Mesodermal cell (in vitro differentiated cells): ENCODE data around the gene NLGN1.

Experiments used
- H3K27ac ChIP-seq: 2 replicates; pipeline ENCODE4 v1.7.0; 2013; ENCODE audit warnings: mild to moderate bottlenecking, low read depth, low read length, moderate library complexity; ENCODE audit not compliant: severe bottlenecking
- H3K36me3 ChIP-seq: 2 replicates; pipeline ENCODE4 v1.7.1; 2013; ENCODE audit warnings: mild to moderate bottlenecking, low read length, moderate library complexity; ENCODE audit not compliant: control insufficient read depth, insufficient read depth
- H3K4me1 ChIP-seq: one replicate; pipeline ENCODE4 v1.7.1; 2013; ENCODE audit warnings: mild to moderate bottlenecking, low read length; ENCODE audit not compliant: insufficient read depth, control insufficient read depth, poor library complexity, severe bottlenecking
- H3K4me3 ChIP-seq: 2 replicates; pipeline ENCODE4 v1.7.0; 2013; ENCODE audit warnings: low read length, control low read depth, mild to moderate bottlenecking; ENCODE audit not compliant: insufficient read depth, poor library complexity, severe bottlenecking; ENCODE audit errors: extremely low read depth
- H3K9me3 ChIP-seq: 2 replicates; pipeline ENCODE4 v1.7.1; 2013; ENCODE audit warnings: mild to moderate bottlenecking, low read length, moderate library complexity; ENCODE audit not compliant: control insufficient read depth
- WGBS, 2 experiments: methylation state at CpG; one replicate each; pipeline ENCODE4 v1.1.5; 2013; ENCODE audit warnings: missing lambda C conversion rate in 2 of 2; ENCODE audit not compliant: insufficient coverage in 2 of 2; 5-methylcytosine and 5-hydroxymethylcytosine counted together

Gene NLGN1

DNA sequence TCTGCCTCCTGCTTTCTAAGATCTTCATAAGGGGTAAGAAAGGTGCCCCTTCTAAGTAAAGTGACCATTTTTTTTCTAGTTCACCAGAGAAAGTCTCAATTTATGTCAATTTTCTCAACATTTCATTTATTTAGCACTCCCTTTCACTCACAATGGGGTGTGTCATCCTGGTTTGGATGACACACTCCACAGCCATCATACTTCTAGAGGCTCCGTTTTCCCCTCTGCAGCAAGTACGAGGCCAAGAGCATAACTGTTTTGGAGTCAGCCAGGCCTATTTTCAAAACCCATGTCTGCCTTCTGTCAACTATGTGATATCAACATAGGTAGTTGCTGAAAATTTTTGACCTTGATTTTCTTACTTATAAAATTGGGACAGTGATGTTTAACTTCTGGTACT lies 703.2 kb downstream of the NLGN1 start:
- H3K27ac ChIP-seq, result no peak overlapping the region
- no peak overlapping the region for H3K4me3 ChIP-seq
- H3K9me3 ChIP-seq, result no peaks in the 10 kb centered on the region
- H3K36me3 ChIP-seq, result no peaks in the 10 kb centered on the region
- no CpG with 5 or more reads among the region's 2 CpGs for WGBS, 2 experiments
- H3K4me1 ChIP-seq, result no peaks in the 10 kb centered on the region

DNA sequence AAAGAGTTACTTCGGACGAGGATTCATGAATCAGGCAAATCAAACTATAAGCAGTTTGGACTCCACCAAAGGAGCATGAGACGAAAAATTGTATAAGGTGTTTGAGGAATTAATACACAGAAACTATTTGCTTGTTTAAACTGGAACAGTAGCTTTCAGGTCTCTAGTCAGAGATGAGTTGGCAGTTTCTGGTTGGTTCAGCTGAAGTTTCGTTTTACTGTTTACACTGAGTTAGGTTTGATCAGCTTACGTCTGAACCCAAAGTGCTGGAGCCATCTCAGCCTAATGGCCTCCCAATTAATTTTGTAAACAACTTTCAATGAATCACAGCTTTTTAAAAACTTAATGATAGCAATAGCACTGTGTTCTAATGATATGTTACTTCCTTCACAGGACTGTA lies 703.7 kb downstream of the NLGN1 start:
- 79 to 96% methylated on average over 3 to 4 of the region's 5 CpGs for WGBS, 2 experiments
- H3K4me1 ChIP-seq, result no peaks in the 10 kb centered on the region
- H3K27ac ChIP-seq, result no peak overlapping the region
- H3K9me3 ChIP-seq, result no peaks in the 10 kb centered on the region
- H3K36me3 ChIP-seq, result no peaks in the 10 kb centered on the region
- no peak overlapping the region for H3K4me3 ChIP-seq

DNA sequence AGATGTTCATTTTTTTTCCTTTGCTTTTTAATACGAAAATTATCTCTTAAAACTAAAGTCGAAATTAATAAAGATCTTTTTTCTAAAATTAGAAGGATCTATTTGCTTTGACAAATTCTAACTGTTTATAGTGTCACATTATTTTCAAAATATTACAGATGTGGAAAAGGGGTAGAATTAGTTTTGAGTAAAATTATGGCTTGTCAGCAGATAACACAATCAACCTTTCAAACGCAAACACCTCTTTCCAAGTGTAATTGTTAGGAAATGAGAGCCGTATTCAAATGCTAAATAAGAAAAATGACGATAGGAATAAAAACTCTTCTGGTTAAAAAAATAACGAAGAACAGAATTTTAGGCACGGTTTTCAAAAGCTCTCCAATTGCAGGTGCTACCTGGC lies 704.7 kb downstream of the NLGN1 start:
- WGBS, 2 experiments, result 63 to 73% methylated on average over 2 to 4 of the region's 7 CpGs
- H3K9me3 ChIP-seq, result no peaks in the 10 kb centered on the region
- H3K27ac ChIP-seq, result no peak overlapping the region
- no peaks in the 10 kb centered on the region for H3K4me1 ChIP-seq
- H3K36me3 ChIP-seq, result no peaks in the 10 kb centered on the region
- no peak overlapping the region for H3K4me3 ChIP-seq

DNA sequence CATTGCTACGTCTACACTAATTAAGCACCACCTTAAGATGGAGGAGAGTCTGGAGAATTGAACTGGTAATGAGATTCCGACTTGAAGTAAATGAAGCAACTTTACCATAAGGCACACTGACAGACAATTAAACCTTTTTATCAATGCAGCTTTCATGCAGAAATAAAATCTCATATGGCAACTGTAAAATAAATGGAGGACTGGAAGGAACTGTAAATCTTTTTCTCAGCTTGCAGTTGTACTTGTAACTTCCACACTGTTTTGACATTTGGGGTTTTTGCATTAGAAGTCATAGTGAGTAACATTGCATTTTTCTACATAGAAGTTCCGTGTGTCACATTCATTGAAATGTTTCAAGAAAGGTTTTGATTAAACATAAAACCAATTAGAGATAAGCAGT lies 705.3 kb downstream of the NLGN1 start:
- H3K9me3 ChIP-seq, result no peaks in the 10 kb centered on the region

DNA sequence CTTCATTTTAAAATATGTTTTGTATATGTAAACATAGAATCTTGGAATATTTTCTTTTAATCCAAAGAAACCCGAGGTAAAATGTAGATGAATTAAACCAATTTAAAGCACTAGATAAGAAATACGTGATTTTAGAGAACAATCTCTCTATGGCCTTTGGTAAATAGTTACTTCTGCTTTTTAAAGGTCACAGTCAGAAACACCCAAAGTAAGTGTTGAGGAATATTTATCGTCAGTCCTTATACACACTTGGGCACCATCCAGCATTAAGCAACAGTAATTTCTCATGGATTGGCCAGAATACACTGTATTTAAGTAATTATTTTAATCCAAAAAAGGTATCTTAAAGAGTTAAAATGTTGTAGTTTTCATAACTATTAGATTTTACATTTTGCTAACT lies 713.2 kb downstream of the NLGN1 start:
- no peak overlapping the region for H3K27ac ChIP-seq
- WGBS, 2 experiments, result no CpG with 5 or more reads among the region's 3 CpGs
- H3K36me3 ChIP-seq, result no peaks in the 10 kb centered on the region
- no peak overlapping the region for H3K4me3 ChIP-seq
- H3K4me1 ChIP-seq, result no peaks in the 10 kb centered on the region
- H3K9me3 ChIP-seq, result no peaks in the 10 kb centered on the region

More for the DNA sequence above, 705.3 kb downstream of the NLGN1 start:
- WGBS, 2 experiments, result 80% methylated on average over 1 of the region's 3 CpGs; no CpG with 5 or more reads in 1 of the 2 experiments
- Histone ChIP-seq H3K36me3 (no peaks in the 10 kb centered on the region), H3K4me3 (no peak overlapping the region), H3K4me1 (no peaks in the 10 kb centered on the region), H3K27ac (no peak overlapping the region)

DNA sequence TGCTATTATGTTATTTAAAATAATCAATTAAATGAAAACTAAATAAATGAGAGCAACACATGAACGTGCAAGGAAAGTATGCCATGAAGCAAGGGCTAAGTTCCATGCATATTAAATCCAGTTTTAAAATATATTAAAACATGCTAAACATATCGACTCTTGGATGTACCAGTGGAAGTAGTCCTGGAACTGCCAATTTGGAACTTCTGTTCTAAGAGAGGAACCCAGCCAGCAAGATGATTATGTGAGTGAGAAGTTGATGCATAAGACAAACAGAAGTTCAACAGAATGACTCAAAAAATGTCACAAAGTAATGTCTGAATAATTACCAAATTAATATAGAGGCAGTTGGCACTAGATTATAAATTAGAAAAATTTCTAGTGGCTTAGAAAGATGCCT lies 714.2 kb downstream of the NLGN1 start:
- WGBS, 2 experiments, result no CpG with 5 or more reads among the region's 2 CpGs
- H3K36me3 ChIP-seq, result no peaks in the 10 kb centered on the region
- no peak overlapping the region for H3K4me3 ChIP-seq
- H3K27ac ChIP-seq, result no peak overlapping the region
- no peaks in the 10 kb centered on the region for H3K9me3 ChIP-seq
- no peaks in the 10 kb centered on the region for H3K4me1 ChIP-seq

DNA sequence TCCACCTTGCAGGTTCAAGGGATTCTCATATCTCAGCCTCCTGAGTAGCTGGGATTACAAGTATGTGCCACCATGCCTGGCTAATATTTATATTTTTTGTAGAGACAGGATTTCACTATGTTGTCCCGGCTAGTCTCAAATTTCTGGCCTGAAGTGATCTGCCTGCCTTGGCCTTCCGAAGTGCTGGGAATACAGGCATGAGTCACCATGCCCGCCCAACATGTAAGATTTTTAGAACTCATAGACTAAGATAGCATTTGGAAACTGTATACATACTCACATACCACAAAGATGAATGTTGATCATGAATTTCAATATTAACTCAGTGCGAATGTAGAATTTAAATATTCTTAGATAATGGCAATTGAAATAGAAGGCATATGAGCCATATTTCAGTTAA lies 718.9 kb downstream of the NLGN1 start:
- no peak overlapping the region for H3K27ac ChIP-seq
- WGBS, 2 experiments, result 71 to 100% methylated on average over 1 of the region's 4 CpGs
- no peaks in the 10 kb centered on the region for H3K4me1 ChIP-seq
- H3K36me3 ChIP-seq, result no peaks in the 10 kb centered on the region
- no peak overlapping the region for H3K4me3 ChIP-seq
- no peaks in the 10 kb centered on the region for H3K9me3 ChIP-seq

DNA sequence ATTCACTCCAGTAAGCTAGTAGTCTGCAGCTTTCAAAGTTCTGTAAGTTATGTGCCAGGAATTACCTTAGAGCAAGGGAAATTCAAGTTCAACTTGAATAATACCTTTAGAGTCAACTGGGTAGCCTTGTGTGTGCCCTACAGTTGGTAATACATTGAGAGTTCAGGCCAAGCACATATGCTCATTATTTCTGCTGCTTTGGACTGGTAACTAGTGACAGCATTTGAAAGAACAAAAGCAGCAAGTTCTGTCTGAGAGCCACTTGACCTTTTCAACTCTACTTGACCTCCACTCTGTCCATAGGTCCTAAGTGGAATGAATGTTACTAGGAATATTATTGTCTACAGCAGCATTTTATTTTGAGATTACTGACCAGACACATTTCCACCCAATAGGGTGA lies 723.5 kb downstream of the NLGN1 start:
- H3K9me3 ChIP-seq, result no peaks in the 10 kb centered on the region
- no peaks in the 10 kb centered on the region for H3K36me3 ChIP-seq
- H3K4me1 ChIP-seq, result no peaks in the 10 kb centered on the region
- H3K4me3 ChIP-seq, result no peak overlapping the region
- no peak overlapping the region for H3K27ac ChIP-seq

DNA sequence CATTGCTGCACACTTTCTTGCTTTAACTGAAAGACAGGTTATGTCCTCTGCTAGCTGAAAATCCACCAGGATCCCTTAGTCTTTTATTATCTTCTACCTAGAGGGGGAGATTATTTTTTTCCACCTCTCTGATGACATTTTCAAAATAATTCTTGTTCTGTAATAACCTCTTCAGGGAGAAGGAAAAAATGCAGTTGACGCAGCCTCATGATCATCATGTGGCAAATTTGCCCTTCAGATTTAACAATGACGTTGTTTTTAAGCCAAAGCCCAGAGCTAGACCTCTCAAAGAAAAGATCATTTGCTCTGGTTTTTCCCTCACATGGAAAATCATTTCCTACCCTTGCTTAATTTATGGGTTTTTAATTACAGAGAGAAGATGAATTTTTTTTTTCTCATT lies 724.9 kb downstream of the NLGN1 start:
- Histone ChIP-seq H3K27ac (no peak overlapping the region), H3K9me3 (no peaks in the 10 kb centered on the region), H3K36me3 (no peaks in the 10 kb centered on the region), H3K4me1 (no peaks in the 10 kb centered on the region), H3K4me3 (no peak overlapping the region)
- 80% methylated on average over 1 of the region's 2 CpGs; no CpG with 5 or more reads in 1 of the 2 experiments for WGBS, 2 experiments

DNA sequence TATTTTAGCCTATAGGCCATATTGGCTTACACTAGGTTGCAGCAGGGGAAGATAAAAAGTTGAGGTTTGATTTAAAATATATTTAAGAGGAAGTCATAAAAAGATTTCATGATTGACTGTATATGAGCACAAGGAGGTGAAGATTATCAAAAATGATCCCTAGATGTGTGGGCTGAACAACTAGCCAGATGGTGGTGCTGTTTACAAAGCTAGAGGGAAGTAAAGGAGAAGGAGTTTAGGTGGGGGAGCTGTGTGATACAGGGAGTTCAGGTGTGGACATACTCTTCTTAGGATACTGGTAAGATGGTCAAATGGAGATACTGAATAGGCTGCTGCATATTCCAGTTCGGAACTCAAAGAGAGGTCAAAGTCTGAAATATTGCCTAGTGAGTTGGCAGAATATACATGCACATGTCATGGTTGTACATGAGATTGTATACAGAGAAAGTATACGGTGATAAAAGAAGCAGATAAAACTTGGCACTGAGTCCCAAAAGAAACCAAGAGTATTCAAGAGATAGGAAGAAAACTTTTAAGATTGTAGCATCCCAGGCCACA lies 727.8 kb downstream of the NLGN1 start:
- no peak overlapping the region for H3K4me3 ChIP-seq
- 82 to 93% methylated on average over 2 of the region's 2 CpGs for WGBS, 2 experiments
- no peak overlapping the region for H3K27ac ChIP-seq
- H3K36me3 ChIP-seq, result no peaks in the 10 kb centered on the region
- H3K9me3 ChIP-seq, result no peaks in the 10 kb centered on the region
- no peaks in the 10 kb centered on the region for H3K4me1 ChIP-seq

DNA sequence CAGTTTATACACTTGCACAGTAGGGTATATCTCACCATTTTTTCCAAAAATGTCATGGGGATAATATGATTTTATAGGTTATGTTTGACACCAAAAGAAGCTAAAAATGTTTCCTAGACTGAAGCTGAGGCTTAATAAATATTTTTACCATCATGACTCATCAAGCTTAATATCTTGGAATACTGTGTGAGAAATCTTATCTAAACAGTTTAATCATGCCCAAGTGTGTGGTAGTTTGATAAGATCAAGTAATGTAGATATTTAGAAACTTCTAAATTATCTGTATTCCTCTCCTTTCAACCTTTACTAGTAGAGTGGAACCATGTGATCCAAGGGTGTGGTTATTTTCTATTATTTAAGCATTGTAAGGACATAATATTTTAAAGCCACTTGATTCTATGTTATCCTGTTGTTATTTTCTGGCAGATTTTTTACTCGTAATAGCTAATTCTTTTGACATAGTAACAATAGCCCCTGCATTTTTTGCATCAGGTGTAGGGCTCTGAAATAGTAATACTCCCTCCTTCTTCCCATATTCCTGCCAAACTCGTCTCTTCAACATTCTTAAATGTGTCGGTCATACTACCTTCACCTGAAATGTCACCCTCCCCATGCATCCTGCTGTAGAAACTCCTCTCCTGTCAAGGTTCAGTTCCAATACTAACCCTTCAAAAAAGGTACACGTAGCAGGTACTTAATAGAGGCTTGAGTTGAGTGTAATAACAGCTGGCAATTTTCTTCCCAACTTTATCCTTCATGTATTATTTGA lies 729.6 kb downstream of the NLGN1 start:
- Histone ChIP-seq H3K36me3 (no peaks in the 10 kb centered on the region), H3K4me1 (no peaks in the 10 kb centered on the region), H3K4me3 (no peak overlapping the region), H3K9me3 (no peaks in the 10 kb centered on the region), H3K27ac (no peak overlapping the region)
- WGBS, 2 experiments, result 94% methylated on average over 2 of the region's 4 CpGs; no CpG with 5 or more reads in 1 of the 2 experiments
